Cortex of kidney (tissue), 1 donor: ENCODE results near the gene ZNF646.

ENCODE experiments used
- DNase-seq: peaks from one replicate; lab custom pipeline; 2025; lab: John Stamatoyannopoulos, UW

Gene ZNF646

GRCh38 chr16:31108035-31108793 is 34.0 kb downstream of the ZNF646 start, which contains the start of gene BCKDK:
BCKDK (plus strand) TSS chr16:31108386; CDS start chr16:31109224, 838 bp downstream.
- DNase-seq = no peak

GRCh38 chr16:31108794-31109558 is 34.8 kb downstream of the ZNF646 start:
- DNase-seq = no peak

- DNase-seq = no peak
Measured at GRCh38 chr16:31109622-31110021, 35.4 kb downstream of the ZNF646 start.

GRCh38 chr16:31110106-31111034 is 36.1 kb downstream of the ZNF646 start:
- no peak for DNase-seq

- no peak for DNase-seq
Measured at GRCh38 chr16:31111881-31112466, 37.8 kb downstream of the ZNF646 start.

GRCh38 chr16:31112711-31113110 is 38.5 kb downstream of the ZNF646 start:
- no peak for DNase-seq

- no peak for DNase-seq
Measured at GRCh38 chr16:31113121-31114120, 39.2 kb downstream of the ZNF646 start.

GRCh38 chr16:31114468-31114867 is 40.2 kb downstream of the ZNF646 start:
- no peak for DNase-seq

GRCh38 chr16:31117384-31118222 is 43.4 kb downstream of the ZNF646 start, which contains the start of gene KAT8:
KAT8 (plus strand) TSS chr16:31117664; CDS start chr16:31117682, 18 bp downstream.
- no peak for DNase-seq

- DNase-seq = no peak
Measured at GRCh38 chr16:31118223-31119155, 44.3 kb downstream of the ZNF646 start.

- no peak for DNase-seq
Measured at GRCh38 chr16:31120129-31120528, 45.9 kb downstream of the ZNF646 start.

- no peak for DNase-seq
Measured at GRCh38 chr16:31125844-31126243, 51.6 kb downstream of the ZNF646 start.

- DNase-seq = no peak
Measured at GRCh38 chr16:31127182-31127581, 53.0 kb downstream of the ZNF646 start.

- no peak for DNase-seq
Measured at GRCh38 chr16:31128711-31129567, 54.7 kb downstream of the ZNF646 start.

- no peak for DNase-seq
Measured at GRCh38 chr16:31129568-31130335, 55.5 kb downstream of the ZNF646 start.

- DNase-seq = no peak
Measured at GRCh38 chr16:31130336-31130891, 56.2 kb downstream of the ZNF646 start.
